ENCODE measurements around the gene KCNB1. TPM values are rescaled to one million over a fixed set of nuclear protein-coding genes. Genes with fewer than 3 reads are reported as not detected.

Gene KCNB1
- under 0.01 TPM in 2 replicates for total RNA-seq

DNA sequence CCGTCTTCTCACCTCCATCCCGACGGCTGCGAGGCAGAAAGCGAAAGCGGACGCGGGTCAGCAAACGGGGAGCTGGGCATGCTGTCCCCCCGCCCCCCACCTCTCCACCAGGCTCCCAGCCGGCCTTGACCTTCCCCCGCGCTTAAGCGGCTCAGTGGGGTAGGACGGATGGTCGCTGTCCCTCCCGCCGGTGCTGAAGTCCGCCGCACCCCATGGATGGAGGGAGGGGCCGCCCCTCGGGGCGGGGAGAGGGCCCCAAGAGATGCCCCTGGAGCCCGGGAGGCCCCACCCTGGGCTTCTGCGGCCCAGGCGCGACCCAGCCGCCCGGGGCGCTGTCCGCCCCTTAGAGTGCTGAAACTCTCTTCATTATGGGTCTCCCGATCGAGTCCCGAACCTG, at the start of gene KCNB1:
Gene KCNB1, minus strand, starts transcription at position 48 of the 397 bp plus-strand sequence. CDS start 188 bp downstream, outside the sequence.
- peaks cover 41% of the 10 kb centered on the region for H3K27me3 ChIP-seq (ENCODE audit: insufficient read depth, low read length)
- H3K4me2 ChIP-seq (ENCODE audit: insufficient read depth, low read length): no peak within 1 kb of the TSS
- TF ChIP-seq, protein P1, sequence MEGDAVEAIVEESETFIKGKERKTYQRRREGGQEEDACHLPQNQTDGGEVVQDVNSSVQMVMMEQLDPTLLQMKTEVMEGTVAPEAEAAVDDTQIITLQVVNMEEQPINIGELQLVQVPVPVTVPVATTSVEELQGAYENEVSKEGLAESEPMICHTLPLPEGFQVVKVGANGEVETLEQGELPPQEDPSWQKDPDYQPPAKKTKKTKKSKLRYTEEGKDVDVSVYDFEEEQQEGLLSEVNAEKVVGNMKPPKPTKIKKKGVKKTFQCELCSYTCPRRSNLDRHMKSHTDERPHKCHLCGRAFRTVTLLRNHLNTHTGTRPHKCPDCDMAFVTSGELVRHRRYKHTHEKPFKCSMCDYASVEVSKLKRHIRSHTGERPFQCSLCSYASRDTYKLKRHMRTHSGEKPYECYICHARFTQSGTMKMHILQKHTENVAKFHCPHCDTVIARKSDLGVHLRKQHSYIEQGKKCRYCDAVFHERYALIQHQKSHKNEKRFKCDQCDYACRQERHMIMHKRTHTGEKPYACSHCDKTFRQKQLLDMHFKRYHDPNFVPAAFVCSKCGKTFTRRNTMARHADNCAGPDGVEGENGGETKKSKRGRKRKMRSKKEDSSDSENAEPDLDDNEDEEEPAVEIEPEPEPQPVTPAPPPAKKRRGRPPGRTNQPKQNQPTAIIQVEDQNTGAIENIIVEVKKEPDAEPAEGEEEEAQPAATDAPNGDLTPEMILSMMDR (IDR thresholded peaks at IDR 0.05; ENCODE audit: extremely low read depth, low read depth, low read length): no peak
- no peaks in the 10 kb centered on the region for H3K79me2 ChIP-seq (ENCODE audit: insufficient read depth, low read length)
- H3K4me3 ChIP-seq (ENCODE audit: insufficient read depth, low read length): no peak within 1 kb of the TSS
- no peaks in the 10 kb centered on the region for H4K20me1 ChIP-seq (ENCODE audit: insufficient read depth, low read length)
- H2AFZ ChIP-seq (ENCODE audit: low read length): no peak within 1 kb of the TSS
- DNase-seq (ENCODE audit: insufficient read length, low spot score, missing footprints): peak; percentile 96
- H3K36me3 ChIP-seq (ENCODE audit: insufficient read depth, low read length): no peaks in the 10 kb centered on the region
- H3K4me1 ChIP-seq (ENCODE audit: insufficient read depth, low read length): no peaks in the 10 kb centered on the region
- H3K9me3 ChIP-seq (ENCODE audit: low read depth, low read length): no peaks in the 10 kb centered on the region
- no peak within 1 kb of the TSS for H3K27ac ChIP-seq (ENCODE audit: low read depth, low read length)

GRCh38 chr20:49529470-49529869, 47.0 kb upstream of the KCNB1 start:
- H3K36me3 ChIP-seq (ENCODE audit: insufficient read depth, low read length): no peaks in the 10 kb centered on the region
- no peaks in the 10 kb centered on the region for H3K79me2 ChIP-seq (ENCODE audit: insufficient read depth, low read length)
- H3K27ac ChIP-seq (ENCODE audit: low read depth, low read length): no peak overlapping the region
- no peak overlapping the region for H3K4me2 ChIP-seq (ENCODE audit: insufficient read depth, low read length)
- no peaks in the 10 kb centered on the region for H4K20me1 ChIP-seq (ENCODE audit: insufficient read depth, low read length)
- H3K27me3 ChIP-seq (ENCODE audit: insufficient read depth, low read length): no peaks in the 10 kb centered on the region
- H3K4me1 ChIP-seq (ENCODE audit: insufficient read depth, low read length): no peaks in the 10 kb centered on the region
- no peaks in the 10 kb centered on the region for H3K9me3 ChIP-seq (ENCODE audit: low read depth, low read length)
- TF ChIP-seq, protein P1 (IDR thresholded peaks at IDR 0.05; ENCODE audit: extremely low read depth, low read depth, low read length): no peak
- H3K4me3 ChIP-seq (ENCODE audit: insufficient read depth, low read length): no peak overlapping the region
- no peak for DNase-seq (ENCODE audit: insufficient read length, low spot score, missing footprints)
- no peak overlapping the region for H2AFZ ChIP-seq (ENCODE audit: low read length)

- TF ChIP-seq, protein P1 (IDR thresholded peaks at IDR 0.05; ENCODE audit: extremely low read depth, low read depth, low read length): no peak
- H3K27ac ChIP-seq (ENCODE audit: low read depth, low read length): no peak overlapping the region
- peaks cover 4% of the 10 kb centered on the region for H3K27me3 ChIP-seq (ENCODE audit: insufficient read depth, low read length)
- H2AFZ ChIP-seq (ENCODE audit: low read length): no peak overlapping the region
- no peaks in the 10 kb centered on the region for H3K36me3 ChIP-seq (ENCODE audit: insufficient read depth, low read length)
- no peaks in the 10 kb centered on the region for H3K9me3 ChIP-seq (ENCODE audit: low read depth, low read length)
- H3K4me2 ChIP-seq (ENCODE audit: insufficient read depth, low read length): no peak overlapping the region
- no peaks in the 10 kb centered on the region for H4K20me1 ChIP-seq (ENCODE audit: insufficient read depth, low read length)
- H3K4me3 ChIP-seq (ENCODE audit: insufficient read depth, low read length): no peak overlapping the region
- no peak for DNase-seq (ENCODE audit: insufficient read length, low spot score, missing footprints)
- no peaks in the 10 kb centered on the region for H3K79me2 ChIP-seq (ENCODE audit: insufficient read depth, low read length)
- no peaks in the 10 kb centered on the region for H3K4me1 ChIP-seq (ENCODE audit: insufficient read depth, low read length)
Observed at GRCh38 chr20:49526568-49526967, 44.1 kb upstream of the KCNB1 start.

DNA sequence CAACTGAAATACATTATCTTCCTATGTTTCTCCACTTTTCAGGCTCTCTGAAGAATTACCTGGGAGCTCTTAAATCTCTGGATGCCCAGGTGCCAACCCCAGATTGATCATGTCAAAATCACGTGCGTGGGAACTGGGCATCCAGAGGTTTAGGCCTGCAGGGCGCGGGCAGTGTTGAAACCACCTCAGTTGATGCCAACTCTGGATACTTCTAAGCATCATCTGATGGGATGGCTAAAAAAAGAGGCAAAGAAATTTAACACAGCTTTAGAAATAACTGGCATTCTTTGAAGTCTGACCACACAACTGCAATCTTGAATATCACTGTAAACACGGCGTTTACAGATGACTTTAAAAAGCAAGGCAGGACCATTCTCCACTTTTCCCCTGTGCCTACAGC, 43.6 kb upstream of the KCNB1 start:
- Histone ChIP-seq H3K4me2 (ENCODE audit: insufficient read depth, low read length) (no peak overlapping the region), H3K9me3 (ENCODE audit: low read depth, low read length) (no peaks in the 10 kb centered on the region), H4K20me1 (ENCODE audit: insufficient read depth, low read length) (peaks cover 2% of the 10 kb centered on the region), H3K27me3 (ENCODE audit: insufficient read depth, low read length) (peaks cover 4% of the 10 kb centered on the region), H3K27ac (ENCODE audit: low read depth, low read length) (no peak overlapping the region), H3K79me2 (ENCODE audit: insufficient read depth, low read length) (no peaks in the 10 kb centered on the region), H3K4me1 (ENCODE audit: insufficient read depth, low read length) (no peaks in the 10 kb centered on the region), H3K4me3 (ENCODE audit: insufficient read depth, low read length) (no peak overlapping the region), H3K36me3 (ENCODE audit: insufficient read depth, low read length) (no peaks in the 10 kb centered on the region), H2AFZ (ENCODE audit: low read length) (no peak overlapping the region)
- TF ChIP-seq, protein P1 (IDR thresholded peaks at IDR 0.05; ENCODE audit: extremely low read depth, low read depth, low read length): no peak
- DNase-seq (ENCODE audit: insufficient read length, low spot score, missing footprints): no peak

Data from osteoblast (primary cell).